GM19025 (cell line): ENCODE data around the gene CHN1.

Experiments
- ATAC-seq: cut with Tn5 transposase; IDR thresholded peaks from one replicate; pipeline ENCODE4 v1.9.1; 2021; ENCODE audit warnings: mild to moderate bottlenecking, low read depth, moderate library complexity; ENCODE audit not compliant: unreplicated experiment

The CHN1 gene

GRCh38 chr2:174836377-174836994 lies 168.7 kb downstream of the CHN1 start:
- ATAC-seq: no peak

- no peak for ATAC-seq
Observed at GRCh38 chr2:174835797-174836255, 169.4 kb downstream of the CHN1 start.

- no peak for ATAC-seq
Observed at GRCh38 chr2:174833737-174834136, 171.4 kb downstream of the CHN1 start.

- ATAC-seq: no peak
Observed at GRCh38 chr2:174830561-174830960, 174.6 kb downstream of the CHN1 start.

- ATAC-seq: no peak
Observed at GRCh38 chr2:174829550-174829949, 175.6 kb downstream of the CHN1 start.

- ATAC-seq: no peak
Observed at GRCh38 chr2:174827371-174828369, 177.5 kb downstream of the CHN1 start.

- ATAC-seq: no peak
Observed at GRCh38 chr2:174826051-174826450, 179.1 kb downstream of the CHN1 start.

- no peak for ATAC-seq
Observed at GRCh38 chr2:174824068-174824467, 181.1 kb downstream of the CHN1 start.

GRCh38 chr2:174821628-174822027 lies 183.6 kb downstream of the CHN1 start:
- no peak for ATAC-seq

- no peak for ATAC-seq
Observed at GRCh38 chr2:174820361-174820760, 184.8 kb downstream of the CHN1 start.

GRCh38 chr2:174815526-174815925 lies 189.7 kb downstream of the CHN1 start:
- ATAC-seq: no peak

GRCh38 chr2:174812037-174812436 lies 193.1 kb downstream of the CHN1 start:
- ATAC-seq: no peak

GRCh38 chr2:174807931-174808330 lies 197.2 kb downstream of the CHN1 start:
- no peak for ATAC-seq

GRCh38 chr2:174805803-174806202 lies 199.4 kb downstream of the CHN1 start:
- ATAC-seq: no peak

- ATAC-seq: no peak
Observed at GRCh38 chr2:174802459-174802858, 202.7 kb downstream of the CHN1 start.

- no peak for ATAC-seq
Observed at GRCh38 chr2:174800436-174801205, 204.6 kb downstream of the CHN1 start.

- ATAC-seq: no peak
Observed at GRCh38 chr2:174798801-174799200, 206.4 kb downstream of the CHN1 start.

GRCh38 chr2:174797781-174798276 lies 207.4 kb downstream of the CHN1 start:
- no peak for ATAC-seq

GRCh38 chr2:174796319-174796771 lies 208.8 kb downstream of the CHN1 start:
- ATAC-seq: no peak

- ATAC-seq: no peak
Observed at GRCh38 chr2:174794851-174795374, 210.3 kb downstream of the CHN1 start.
